Measurements from ENCODE around the gene ZNF837. TPM values are rescaled to one million over a fixed set of nuclear protein-coding genes. Genes with fewer than 3 reads are reported as not detected.

The ZNF837 gene
- total RNA-seq, 4 donors from 2014 or later, result 0.48 to 4.4 (median 2.1) TPM

DNA sequence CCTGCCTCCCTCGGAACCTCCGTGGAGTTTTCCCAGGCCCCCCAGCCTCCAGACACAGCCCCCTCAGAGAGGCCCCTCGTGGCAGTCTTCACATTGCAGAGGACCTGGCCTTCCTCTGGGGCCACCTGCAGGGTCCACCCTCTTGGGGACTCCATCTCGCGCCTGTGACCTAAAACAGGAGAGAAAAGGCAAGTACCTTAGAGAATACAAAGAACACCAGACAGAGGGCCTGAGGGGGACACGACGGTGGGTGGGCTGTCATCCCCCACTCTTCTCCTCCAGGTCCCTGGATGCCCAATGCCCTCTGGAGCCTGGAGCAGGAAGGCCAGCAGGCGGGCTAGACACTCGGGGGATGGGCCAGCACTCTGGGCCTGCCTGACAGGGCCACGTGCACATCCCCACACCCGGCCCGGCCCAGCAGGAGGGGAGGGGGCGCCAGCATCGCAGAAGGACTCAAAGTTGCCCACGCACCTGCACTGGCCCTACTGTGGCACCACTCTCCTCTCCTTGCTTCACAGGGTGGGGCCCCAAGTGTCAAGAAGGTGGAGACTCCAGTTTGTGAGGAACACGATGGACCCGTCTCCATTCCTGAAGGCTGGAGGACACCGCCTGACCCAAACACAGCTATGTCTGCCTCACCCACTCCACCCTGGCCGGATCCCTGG, 23.2 kb downstream of the ZNF837 start:
- TF ChIP-seq, protein P1, sequence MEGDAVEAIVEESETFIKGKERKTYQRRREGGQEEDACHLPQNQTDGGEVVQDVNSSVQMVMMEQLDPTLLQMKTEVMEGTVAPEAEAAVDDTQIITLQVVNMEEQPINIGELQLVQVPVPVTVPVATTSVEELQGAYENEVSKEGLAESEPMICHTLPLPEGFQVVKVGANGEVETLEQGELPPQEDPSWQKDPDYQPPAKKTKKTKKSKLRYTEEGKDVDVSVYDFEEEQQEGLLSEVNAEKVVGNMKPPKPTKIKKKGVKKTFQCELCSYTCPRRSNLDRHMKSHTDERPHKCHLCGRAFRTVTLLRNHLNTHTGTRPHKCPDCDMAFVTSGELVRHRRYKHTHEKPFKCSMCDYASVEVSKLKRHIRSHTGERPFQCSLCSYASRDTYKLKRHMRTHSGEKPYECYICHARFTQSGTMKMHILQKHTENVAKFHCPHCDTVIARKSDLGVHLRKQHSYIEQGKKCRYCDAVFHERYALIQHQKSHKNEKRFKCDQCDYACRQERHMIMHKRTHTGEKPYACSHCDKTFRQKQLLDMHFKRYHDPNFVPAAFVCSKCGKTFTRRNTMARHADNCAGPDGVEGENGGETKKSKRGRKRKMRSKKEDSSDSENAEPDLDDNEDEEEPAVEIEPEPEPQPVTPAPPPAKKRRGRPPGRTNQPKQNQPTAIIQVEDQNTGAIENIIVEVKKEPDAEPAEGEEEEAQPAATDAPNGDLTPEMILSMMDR (IDR thresholded peaks at IDR 0.05), result no peak
- ATAC-seq (ENCODE audit: low FRiP score) (no peak), DNase-seq (ENCODE audit: low spot score) (no peak)

DNA sequence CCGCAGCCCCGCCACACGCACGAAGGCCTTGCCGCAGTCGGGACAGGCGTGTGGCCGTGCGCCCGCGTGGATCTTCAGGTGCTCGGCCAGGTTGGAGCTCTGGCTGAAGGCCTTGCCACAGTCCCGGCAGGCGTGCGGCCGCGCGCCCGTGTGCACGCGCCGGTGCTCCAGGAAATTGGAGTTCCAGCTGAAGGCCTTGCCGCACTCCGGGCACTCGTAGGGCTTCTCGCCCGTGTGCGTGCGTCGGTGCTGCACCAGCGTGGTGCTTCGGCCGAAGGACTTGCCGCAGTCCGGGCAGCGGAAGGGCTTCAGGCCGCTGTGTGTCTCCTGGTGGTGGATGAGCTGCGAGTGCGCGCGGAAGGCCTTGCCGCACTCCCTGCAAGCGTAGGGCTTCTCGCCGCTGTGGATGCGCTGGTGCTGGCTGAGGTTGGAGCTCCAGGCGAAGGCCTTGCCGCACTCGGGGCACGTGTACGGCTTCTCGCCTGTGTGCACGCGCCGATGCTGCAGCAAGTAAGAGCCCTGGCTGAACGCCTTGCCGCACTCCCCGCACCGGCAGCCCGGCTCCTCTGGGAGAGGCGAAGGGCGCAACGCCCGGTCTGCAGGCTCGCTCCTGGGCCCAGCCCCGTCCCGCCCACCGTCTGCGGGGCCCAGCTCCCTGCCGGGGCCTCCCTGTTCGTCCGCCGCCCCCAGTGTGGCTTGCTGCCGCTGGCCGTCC, 23.9 kb downstream of the ZNF837 start:
- TF ChIP-seq, protein P1 (IDR thresholded peaks at IDR 0.05), result no peak
- DNase-seq (ENCODE audit: low spot score) (no peak), ATAC-seq (ENCODE audit: low FRiP score) (no peak)

DNA sequence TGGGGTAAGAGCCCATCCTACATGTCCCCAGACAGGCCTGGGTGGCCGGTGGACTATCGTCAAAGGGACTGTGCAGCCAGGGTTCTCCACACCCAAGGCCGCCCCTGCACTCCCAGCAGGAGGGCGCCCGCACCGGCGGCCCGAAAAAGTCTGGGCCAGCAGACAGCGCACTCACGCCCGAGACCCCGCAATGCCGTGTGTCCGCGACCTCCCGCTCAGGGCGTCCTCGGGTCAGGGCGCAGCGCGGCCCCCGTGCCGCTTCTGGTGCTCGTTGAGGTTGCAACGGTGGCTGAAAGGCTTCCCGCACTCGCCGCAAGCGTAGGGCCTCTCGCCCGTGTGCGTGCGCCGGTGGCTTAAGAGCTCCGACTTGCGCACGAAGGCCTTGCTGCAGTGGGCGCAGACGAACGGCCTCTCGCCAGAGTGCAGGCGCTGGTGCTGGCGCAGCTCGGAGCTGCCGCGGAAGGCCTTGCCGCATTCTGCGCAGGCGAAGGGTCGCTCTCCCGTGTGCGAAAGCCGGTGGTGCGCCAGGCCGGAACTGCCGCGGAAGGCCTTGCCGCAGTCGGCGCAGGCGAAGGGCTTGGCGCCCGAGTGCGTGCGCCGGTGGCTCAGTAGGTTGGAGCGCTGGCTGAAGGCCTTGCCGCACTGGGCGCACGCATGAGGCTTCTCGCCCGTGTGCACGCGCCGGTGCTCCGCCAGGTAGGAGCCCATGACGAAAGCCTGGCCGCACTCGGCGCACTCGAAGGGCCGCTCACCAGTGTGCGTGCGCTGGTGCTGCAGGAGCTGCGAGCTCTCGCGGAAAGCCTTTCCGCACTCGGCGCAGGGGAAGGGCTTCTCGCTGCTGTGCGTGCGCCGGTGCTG, 24.7 kb downstream of the ZNF837 start:
- ATAC-seq (ENCODE audit: low FRiP score) (no peak), DNase-seq (ENCODE audit: low spot score) (no peak)
- TF ChIP-seq, protein P1 (IDR thresholded peaks at IDR 0.05), result no peak

DNA sequence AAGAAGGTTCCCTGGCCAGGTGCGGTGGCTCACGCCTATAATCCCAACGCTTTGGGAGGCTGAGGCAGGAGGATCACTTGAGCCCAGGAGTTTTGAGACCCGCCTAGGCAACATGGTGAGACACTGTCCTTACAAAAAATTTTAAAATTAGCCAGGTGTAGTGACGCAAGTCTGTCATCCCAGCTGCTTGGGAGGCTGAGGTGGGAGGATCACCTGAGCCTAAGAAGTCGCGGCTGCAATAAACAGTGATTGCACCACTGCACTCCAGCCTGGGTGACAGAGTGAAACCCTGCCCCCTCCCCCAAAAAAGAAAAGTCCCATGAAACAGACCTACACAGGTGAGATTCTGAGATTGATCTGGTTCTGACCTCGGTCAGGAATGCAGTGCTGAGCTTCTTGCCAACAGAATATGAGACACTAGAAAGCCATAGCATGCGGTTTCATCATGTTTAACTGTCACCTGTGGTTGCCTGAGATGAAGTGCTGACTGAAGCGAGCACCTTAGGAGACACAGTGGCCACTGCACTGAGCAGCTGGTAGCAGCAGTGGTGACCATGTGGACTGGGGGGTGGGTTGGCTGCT, 25.5 kb downstream of the ZNF837 start:
- ATAC-seq (ENCODE audit: low FRiP score), result no peak
- TF ChIP-seq, protein P1 (IDR thresholded peaks at IDR 0.05), result no peak
- DNase-seq (ENCODE audit: low spot score), result no peak

DNA sequence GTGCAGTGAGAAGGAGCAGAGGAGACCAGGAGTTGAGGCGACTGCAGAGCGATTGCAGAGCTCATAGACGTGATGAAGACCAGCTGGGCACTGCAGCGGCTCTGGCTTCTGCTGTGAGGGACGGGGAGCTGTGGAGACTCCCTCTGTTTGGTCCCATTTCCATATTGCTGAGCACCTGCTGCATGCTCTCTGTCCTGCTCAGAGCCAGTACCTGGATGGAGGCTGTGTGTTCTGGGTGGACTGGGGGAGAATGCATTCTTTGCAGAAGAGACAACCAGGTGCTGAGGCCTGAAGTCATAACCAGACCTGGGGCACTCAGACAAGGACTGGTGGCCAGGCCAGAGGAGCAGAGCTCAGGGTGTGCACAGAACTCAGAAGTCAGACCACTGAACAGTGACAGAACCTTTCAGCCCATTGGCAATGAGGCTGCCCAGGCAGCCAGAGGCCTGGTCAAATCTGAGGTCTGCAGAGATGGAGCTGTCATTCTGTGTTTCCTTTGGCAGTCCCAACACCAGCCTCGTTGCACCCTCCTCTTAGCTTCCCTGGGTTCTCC, 26.3 kb downstream of the ZNF837 start:
- DNase-seq (ENCODE audit: low spot score), result no peak
- TF ChIP-seq, protein P1 (IDR thresholded peaks at IDR 0.05), result no peak
- ATAC-seq (ENCODE audit: low FRiP score), result no peak

DNA sequence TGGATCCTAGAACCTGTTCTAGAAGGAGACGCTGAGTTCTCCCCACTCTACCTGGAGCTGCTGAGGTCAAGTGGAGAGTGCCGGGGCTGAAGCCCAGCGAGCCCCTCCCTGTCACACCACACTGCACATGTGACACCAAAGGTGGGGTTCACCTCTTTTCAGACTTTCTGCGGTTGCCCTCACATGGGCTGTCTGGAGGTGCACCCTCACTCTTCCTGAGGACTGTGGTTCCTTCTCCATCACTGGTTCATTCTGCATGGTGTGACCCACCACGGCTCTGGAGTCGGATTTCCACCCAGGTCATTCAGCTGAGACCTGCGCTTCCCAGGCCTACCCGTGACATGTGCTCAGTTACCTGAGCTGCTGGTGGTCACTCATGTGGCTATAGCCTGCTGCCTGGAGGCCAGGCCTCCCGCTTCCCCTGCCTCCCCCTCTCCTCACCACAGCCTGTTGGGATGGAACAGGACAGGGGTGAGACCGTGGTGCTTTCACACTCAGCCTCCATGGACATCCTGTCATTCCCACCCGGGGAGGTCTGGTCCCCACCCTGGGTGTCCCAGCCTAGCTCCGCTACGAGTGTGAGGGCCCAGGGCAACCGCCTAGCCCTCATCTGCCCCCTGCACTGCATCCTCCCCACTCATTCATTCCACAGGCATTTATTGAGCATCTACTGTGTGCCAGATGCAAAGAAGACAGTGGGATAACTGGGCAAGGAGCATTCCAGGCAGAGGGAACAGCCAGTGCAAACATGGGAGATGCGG, 26.9 kb downstream of the ZNF837 start:
- ATAC-seq (ENCODE audit: low FRiP score) (no peak), DNase-seq (ENCODE audit: low spot score) (no peak)
- TF ChIP-seq, protein P1 (IDR thresholded peaks at IDR 0.05), result no peak
